D341Med (cell line): ENCODE measurements around the gene CAPSL.
"Not testable (repeated sequence)": the region's sequence is repeated elsewhere in the genome, so short reads cannot be mapped to it uniquely, and the experiment has no call there.

Experiments used
- DNase-seq: peaks from one replicate; pipeline ENCODE4 v3.0.0; 2012; ENCODE audit warnings: low spot score

The CAPSL gene

DNA sequence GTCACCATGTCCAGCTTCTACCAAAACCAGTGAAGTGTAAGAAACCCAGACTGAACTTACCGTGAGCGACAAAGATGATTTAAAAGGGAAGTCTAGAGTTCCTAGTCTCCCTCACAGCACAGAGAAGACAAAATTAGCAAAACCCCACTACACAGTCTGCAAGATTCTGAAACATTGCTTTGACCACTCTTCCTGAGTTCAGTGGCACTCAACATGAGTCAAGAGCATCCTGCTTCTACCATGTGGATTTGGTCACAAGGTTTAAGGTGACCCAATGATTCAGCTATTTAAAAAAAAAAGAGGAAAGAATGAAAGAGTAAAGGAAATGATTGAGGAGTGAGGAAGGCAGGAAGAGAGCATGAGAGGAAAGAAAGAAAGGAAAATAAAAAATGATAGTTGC lies 62.0 kb downstream of the CAPSL start:
- no peak for DNase-seq

DNA sequence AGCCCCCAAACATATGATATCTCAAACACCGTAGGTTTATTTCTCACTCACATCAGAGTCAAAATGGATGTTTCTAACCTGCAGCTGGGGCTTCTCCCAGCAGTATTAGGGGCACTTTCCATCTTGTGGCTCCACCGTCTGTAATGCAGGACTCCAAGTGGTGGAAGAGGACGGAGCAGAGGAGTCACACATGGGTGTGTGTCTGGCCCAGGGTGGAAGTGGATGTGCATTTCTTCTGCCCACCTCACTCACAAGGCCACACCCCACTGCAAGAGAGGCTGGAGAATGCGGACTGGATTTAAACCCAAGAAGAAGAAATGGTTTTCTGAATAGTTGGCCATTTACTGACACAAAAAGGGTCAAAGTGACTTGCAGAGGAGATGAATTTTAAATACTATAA lies 67.8 kb downstream of the CAPSL start:
- DNase-seq: no peak

DNA sequence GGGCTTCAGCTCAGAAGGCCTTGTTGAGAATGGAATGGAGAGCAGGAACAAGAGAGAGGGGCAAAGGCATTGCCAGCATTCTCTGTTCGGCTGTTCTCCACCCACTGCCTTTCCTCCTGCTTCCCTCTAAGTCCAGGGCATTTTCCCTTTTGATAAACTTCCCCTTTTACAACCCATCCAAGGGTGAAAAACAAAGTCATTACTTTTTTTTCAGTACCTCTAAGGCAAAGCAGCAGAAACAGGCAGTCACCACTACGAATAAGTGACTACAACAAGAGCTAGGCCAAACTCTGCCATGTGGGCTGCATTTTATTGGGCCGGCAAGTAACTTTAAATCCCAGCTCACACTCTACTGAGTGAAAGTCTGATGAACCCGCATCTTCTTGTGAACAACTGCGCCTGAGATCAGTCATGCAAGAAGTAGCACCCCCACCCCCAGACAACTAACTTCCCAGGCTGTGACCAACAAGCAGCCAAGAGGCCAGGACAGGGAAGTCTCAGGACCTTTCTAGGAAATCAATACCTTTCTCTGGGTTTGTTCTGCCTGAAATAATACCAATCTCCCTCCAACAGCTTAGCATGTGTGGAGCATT lies 68.6 kb downstream of the CAPSL start:
- DNase-seq: no peak

DNA sequence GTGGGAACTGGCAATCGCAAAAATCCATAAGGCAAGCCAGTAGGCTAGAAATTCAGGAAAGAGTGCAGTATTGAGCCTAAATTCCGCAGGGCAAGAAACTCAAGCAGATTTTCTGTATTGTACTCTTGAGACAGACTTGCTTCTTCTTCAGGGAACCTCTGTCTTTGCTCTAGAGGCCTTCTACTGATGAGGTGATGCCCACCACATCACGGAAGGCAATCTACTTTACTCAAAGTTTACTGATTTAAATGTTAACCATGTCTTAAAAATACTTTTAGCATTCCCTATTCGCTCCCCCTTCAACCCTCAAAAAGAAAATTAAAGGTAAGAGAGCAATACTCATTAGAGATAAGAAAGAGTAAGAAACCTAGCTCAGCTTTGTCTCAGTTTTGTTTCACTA lies 70.4 kb downstream of the CAPSL start:
- no peak for DNase-seq

DNA sequence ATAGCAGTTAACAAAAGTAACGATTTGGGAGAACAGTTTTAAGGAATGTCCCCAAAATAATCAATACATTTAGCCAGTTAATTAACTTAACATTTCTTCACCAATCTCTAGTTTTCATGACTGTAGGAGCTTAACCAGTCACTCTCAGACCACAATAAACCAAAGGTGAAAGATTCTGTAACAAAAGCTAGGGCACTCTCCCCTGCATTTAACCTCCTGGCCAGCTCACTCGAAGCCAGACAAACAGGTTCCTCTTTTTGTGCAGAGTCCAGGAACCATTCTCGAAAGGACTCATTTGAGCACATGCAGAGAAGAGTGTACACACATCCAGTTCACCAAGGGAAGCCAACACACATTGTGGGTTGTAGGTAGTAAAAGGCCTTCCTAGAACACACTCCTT lies 75.3 kb downstream of the CAPSL start:
- DNase-seq: no peak

DNA sequence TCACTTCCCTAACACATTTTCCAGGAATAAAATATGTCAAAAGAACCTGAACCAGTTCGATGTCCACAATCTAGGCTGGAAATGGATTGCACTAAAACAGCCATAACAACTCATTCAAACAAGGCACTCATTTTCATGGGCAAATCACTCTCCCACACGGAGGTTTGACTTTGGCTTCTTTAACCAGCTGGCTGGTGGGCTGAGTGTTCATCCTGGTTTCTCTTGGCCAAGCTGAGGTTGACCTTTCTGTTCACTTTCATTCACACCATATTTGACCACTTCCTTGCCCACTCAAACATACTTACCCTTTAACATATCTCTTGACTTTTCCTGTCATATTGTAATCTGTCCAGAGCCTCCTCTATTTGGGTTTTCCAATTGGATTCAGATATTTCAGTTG lies 76.3 kb downstream of the CAPSL start:
- no peak for DNase-seq

DNA sequence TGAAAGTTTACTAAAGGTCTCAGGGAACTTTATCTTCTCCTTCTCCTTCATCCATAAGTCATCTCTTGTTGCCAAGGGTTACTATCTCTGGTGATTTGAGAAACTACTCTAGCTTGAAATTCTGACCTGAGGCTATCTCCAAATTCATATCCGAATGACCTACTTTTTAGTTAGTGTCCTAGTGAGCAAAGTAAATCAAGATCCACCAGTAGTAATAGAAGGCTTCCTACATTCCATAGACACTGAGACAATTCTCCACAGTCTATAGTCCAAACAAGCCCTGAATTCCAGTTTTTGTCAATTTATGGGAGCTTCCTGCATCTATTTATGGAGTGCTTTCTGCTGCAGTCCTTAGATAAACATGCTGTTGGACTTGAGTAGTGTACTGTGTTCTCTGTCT lies 76.7 kb downstream of the CAPSL start:
- DNase-seq: no peak

DNA sequence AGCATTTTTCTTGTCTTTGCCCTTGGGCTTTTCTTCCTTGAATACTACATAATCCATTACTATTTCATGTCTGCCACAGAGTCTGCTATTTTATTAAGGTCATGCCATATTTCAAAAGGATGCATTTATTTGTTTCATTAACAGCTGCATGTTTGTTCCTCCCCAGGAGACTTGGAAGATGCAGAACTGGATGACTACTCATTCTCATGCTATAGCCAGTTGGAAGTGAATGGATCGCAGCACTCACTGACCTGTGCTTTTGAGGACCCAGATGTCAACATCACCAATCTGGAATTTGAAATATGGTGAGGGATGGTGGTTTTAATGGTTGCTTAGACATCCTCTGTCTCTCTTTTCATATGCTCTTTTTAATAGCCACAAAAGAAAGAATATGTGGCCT lies 77.7 kb downstream of the CAPSL start:
- DNase-seq: no peak

DNA sequence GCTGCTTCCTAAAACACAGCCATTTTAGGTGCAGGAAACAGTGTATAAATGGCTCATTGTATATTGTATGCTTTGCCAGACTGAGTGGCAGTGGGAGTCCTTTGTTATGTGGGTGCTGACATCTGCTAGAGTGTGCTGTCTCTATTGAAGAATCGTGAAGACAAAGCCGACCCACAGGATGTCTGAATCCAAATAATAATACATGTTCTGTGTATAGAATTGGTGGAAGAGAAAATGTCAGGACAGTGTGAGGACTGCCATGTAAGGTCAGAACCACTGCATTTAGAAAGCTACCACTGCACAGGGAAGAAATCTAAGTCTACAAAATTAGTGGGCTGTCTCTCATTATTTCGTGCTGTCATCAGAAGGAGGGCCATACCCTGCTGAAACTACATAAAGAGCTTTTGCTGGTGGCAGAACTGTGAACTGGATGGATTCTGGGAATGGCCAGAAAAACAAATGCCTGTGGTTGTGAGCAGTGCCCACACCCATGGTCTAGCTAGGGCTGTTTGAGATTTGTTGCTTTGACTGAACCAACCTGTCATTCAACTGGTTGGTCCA lies 79.2 kb downstream of the CAPSL start:
- no peak for DNase-seq

DNA sequence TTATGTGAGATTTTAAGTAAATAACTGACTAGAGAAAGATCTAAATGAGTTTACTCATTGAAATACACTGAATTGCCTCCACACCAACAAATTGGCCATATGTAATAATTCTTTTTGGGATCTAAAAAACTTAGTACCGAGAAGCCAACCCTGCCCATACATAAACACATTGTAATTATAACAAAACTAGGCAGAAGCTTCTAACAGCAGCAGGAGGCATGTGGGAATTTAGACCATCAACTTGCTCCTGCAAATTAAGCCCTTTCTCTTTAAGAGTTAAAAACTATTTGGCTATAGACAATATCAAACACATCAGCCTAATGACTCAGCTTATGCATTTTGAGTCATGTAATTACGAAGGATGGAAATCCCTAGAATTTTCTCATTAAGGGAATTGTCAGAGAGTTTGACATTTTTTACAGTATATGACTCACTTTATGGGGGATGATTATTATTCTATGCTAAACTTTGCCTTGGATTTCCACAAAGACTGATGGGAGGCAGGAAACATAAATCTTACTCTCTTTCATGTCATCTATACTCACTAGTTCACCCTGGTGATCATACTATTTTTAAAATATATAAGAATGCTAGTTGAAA lies 80.7 kb downstream of the CAPSL start:
- DNase-seq: no peak

DNA sequence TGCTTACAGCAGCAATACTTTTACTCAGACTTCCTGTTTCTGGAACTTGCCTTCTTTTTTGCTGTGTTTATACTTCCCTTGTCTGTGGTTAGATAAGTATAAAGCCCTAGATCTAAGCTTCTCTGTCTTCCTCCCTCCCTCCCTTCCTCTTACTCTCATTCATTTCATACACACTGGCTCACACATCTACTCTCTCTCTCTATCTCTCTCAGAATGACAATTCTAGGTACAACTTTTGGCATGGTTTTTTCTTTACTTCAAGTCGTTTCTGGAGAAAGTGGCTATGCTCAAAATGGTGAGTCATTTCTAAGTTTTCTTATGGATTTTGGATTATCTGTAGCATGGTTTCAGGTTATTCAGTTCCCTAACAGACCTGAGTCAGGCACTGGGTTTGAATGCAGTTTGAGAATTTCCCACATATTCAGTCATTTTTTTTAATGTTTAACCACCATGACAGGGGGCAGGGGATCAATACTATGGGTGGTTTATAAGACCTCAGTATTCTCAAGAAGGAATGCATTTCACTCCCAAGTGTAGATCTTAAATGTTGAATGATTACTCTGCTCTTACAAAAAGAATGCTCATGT lies 81.6 kb downstream of the CAPSL start, which contains the start of gene IL7R:
TSS of gene IL7R (plus strand) at position 127 of the 587 bp plus-strand sequence. CDS start at position 214, 87 bp downstream.
- no peak for DNase-seq

DNA sequence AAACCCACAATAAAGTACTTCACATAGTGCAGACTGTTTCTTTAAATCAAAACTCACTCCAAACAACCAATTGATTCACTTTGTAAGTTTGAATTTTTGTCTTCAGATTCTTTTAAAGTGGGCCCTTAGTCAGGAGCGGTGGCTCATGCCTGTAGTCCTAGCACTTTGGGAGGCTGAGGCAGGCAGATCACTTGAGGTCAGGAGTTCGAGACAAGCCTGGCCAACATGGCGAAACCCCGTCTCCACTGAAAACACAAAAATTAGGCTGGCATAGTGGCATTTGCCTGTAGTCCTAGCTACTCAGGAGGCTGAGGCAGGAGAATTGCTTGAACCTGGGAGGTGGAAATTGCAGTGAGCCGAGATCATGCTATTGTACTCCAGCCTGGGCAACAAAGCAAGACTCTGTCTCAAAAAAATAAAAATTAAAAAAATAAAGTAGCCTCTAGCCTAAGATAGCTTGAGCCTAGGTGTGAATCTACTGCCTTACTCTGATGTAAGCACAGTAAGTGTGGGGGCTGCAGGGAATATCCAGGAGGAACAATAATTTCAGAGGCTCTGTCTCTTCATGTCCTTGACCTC lies 82.1 kb downstream of the CAPSL start:
- DNase-seq: not testable (repeated sequence)

DNA sequence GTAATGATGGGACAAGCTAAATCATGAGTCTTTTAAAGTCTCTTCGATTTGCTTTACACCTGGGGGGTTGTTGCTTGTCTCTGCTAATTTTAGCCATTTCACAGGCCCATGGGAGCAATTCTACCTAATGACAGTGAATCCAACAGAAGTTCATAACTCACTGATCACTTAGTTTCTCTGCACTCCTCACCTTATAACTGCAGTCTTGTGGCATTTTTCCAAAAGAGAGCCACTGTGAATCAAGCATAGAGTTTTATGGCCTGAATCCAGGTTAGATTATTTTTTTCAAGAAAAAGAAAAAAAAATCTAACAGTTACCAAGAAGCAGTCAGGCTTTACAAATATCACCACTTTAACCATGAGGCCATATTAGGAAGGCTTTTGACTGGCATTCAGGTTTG lies 83.2 kb downstream of the CAPSL start:
- no peak for DNase-seq
